Adrenal gland (tissue), 5 donors: Measurements from ENCODE around the gene ZNF135.

Source experiments
- POLR2A ChIP-seq, 2 donors: fragments of 450-650 bp; IDR thresholded peaks; one replicate each; pipeline ENCODE4 v1.6.1; 2017; ENCODE audit warnings: antibody characterized with exemption in 2 of 2, mild to moderate bottlenecking in 2 of 2, moderate library complexity in 1 of 2
- TF ChIP-seq, protein P1 (sequence below), 6 experiments: fragments of 450-650 bp in 4 of 6; fragments of 200-600 bp in 2 of 6; sonication (generic) in 1 of 6; IDR thresholded peaks; 1 replicate in 5 of 6; 2 replicates in 1 of 6; pipeline versions ENCODE4 v1.5.1 to v1.8.0; 2016 to 2021; ENCODE audit warnings: antibody characterized with exemption in 6 of 6, mild to moderate bottlenecking in 2 of 6, moderate library complexity in 1 of 6
- donor health status: DM: no; HTN: no; CAD: no.

DNA sequence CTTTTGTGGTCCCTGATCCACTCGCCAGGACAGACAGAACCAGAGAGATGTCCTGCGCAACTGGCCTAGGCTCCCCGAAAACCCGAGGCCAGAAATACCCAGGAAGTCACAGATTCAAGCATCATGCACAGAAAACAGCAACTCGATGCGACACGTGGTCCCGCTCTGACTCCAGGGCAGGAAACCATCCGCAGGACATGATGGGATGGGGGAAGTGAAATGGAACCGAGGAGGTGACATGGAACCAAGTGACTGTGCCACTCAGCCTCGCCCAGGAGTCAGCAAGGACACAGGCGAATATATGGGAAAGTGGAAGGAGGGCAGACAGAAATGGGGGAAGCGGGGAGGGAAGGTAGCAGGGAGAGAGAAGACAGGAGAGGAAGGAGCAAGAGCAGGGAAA, 37.8 kb downstream of the ZNF135 start:
- TF ChIP-seq, protein P1, sequence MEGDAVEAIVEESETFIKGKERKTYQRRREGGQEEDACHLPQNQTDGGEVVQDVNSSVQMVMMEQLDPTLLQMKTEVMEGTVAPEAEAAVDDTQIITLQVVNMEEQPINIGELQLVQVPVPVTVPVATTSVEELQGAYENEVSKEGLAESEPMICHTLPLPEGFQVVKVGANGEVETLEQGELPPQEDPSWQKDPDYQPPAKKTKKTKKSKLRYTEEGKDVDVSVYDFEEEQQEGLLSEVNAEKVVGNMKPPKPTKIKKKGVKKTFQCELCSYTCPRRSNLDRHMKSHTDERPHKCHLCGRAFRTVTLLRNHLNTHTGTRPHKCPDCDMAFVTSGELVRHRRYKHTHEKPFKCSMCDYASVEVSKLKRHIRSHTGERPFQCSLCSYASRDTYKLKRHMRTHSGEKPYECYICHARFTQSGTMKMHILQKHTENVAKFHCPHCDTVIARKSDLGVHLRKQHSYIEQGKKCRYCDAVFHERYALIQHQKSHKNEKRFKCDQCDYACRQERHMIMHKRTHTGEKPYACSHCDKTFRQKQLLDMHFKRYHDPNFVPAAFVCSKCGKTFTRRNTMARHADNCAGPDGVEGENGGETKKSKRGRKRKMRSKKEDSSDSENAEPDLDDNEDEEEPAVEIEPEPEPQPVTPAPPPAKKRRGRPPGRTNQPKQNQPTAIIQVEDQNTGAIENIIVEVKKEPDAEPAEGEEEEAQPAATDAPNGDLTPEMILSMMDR (IDR thresholded peaks at IDR 0.05), result no peak
- TF ChIP-seq POLR2A (IDR thresholded peaks at IDR 0.05), result no peak
